Activated CD8-positive, alpha-beta T cell treated with anti-CD3 and anti-CD28 coated beads, Interleukin-2, amount 10 ng/mL, durations not matched to agents 7 days and 5 days (primary cell): ENCODE measurements around the gene SIGLEC11. TPM values are rescaled to one million over a fixed set of nuclear protein-coding genes. Genes with fewer than 3 reads are reported as not detected.

Experiments used
- ATAC-seq: fragments of 150-1000 bp; cut with Tn5 transposase; one replicate; pipeline ENCODE4 v1.10.0; 2021; ENCODE audit warnings: moderate library complexity
- CTCF ChIA-PET: fragments of 350-600 bp; sonication (Branson Sonifier 250); formaldehyde crosslinking; loops from one replicate; lab custom pipeline; 2021; ENCODE audit warnings: antibody characterized with exemption; lab: Charles Lee
- POLR2A ChIA-PET: fragments of 350-600 bp; sonication (Branson Sonifier 250); formaldehyde crosslinking; loops from one replicate; lab custom pipeline; 2021; ENCODE audit warnings: antibody characterized with exemption; lab: Charles Lee
- DNase-seq: peaks from one replicate; pipeline ENCODE4 v3.0.0-alpha.2; 2020
- H3K27ac Mint-ChIP-seq: one replicate; pipeline ENCODE4 v1.8.0; 2021; ENCODE audit warnings: mild to moderate bottlenecking, mixed read lengths
- H3K27me3 Mint-ChIP-seq: one replicate; pipeline ENCODE4 v1.8.0; 2021; ENCODE audit warnings: low read depth, mixed read lengths
- H3K36me3 Mint-ChIP-seq: one replicate; pipeline ENCODE4 v1.8.0; 2021; ENCODE audit warnings: low read depth, mixed read lengths
- H3K4me1 Mint-ChIP-seq: one replicate; pipeline ENCODE4 v1.8.0; 2021; ENCODE audit warnings: low read depth, mixed read lengths
- H3K4me3 Mint-ChIP-seq: one replicate; pipeline ENCODE4 v1.8.0; 2021; ENCODE audit warnings: mild to moderate bottlenecking, mixed read lengths
- H3K9me3 Mint-ChIP-seq: one replicate; pipeline ENCODE4 v1.8.0; 2022; ENCODE audit warnings: mixed read lengths; ENCODE audit not compliant: insufficient read depth
- total RNA-seq, 2 experiments: library from RNA; stranded (reverse); gene quantifications; one replicate each; pipeline ENCODE4 v1.2.3, GENCODE V29; 2021

SIGLEC11 gene
- total RNA-seq, 2 experiments from 2014 or later = not detected

DNA sequence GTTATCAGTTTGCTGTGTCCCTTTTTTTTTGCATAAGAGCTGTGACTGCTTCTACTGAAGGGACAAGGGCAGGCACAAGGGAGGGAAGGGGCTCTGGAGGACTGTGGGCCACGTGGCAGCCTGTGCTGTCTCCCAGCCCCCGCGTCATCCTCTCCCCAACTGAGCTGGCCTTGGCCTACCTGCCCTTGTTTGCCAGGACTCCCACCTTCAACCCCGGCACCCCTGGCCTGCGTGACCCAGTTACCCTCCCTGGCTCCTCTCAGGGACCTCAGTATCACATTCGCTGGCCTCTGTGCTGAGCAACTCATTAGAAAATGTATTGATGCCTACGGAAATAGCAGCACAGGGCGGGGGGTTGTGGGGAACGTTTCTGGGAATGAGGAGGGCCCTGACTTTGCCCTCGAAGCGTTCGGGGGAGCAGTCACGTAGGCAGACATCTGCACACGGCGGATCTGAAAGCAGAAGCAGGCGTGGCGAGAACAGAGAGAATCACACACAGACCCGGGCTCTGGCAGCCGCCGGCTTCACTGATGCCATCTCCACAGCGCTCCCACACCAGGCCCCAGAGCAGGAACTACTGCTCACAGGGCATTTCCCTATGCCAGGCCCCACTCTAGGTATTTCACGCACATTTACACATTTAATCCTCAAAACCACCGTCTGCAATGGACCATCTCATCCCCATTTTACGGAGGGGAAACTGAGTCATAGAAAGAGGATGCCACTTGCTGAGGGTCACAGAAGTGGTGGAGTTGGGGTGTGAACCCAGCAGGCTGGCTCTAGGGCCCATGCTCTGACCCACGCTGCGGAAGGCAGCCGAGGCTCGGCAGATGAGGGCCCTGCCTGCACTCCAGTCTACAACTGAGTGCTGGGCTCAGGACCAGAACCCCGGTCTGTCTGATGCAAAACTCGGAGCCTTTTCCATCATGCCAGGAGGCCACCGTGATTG is 37.6 kb downstream of the SIGLEC11 start:
- H3K4me3 Mint-ChIP-seq = no peak overlapping the region
- no peak overlapping the region for H3K27ac Mint-ChIP-seq
- POLR2A ChIA-PET = interaction anchor here (0.6 kb wide), 2 partner anchors 12 to 415 kb away, joined by 3 to 4 read pairs; no protein-coding TSS in a partner anchor
- no peaks in the 10 kb centered on the region for H3K27me3 Mint-ChIP-seq
- DNase-seq = no peak
- CTCF ChIA-PET = no interaction called here
- H3K36me3 Mint-ChIP-seq = peaks cover 62% of the 10 kb centered on the region
- H3K9me3 Mint-ChIP-seq = no peaks in the 10 kb centered on the region
- ATAC-seq = no peak
- H3K4me1 Mint-ChIP-seq = peaks cover 45% of the 10 kb centered on the region

DNA sequence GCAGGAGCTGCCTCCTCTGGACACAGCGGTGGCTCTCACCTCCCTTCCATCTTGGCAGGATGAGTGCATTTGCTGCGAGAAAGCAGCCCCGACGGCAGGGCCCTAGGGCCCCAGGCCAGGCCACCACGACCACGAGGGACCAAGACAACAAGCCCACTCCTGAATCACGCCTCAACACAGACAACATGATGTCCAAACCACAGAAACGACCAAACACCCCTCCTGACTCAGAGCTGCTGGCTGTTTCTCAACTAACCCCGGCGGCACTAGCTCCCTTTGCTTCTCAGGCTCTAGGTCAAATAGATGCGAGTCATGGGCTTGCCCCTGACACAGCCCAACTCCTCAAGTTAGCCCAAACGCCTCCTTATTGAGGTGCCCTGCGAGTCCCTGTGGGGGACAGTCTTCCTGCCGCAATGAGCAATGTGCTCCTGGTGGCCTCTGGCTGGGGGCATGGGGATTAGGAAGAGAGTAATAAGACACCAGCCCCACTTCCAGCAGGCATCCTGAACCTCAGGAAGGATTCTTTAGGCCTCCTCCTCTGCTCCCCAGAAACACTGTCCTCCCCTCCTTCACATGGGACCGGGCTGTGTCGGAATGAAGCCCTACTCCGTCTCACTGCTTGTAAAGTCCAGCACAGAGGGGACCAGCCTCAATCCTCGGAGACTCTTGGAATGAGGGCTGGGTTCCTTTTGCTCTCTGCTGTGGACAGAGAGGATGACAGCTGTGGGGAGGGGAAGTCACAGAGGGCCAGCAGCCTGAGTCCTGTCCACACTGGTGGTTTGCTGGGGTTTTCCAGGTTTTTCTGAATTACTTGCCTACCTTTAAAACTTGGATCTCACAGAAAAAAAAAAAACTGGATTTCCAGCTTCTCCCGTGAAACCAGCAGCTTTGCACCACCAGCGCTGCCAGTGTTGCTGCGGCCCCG is 38.8 kb downstream of the SIGLEC11 start:
- Mint-ChIP-seq H3K4me1 (peaks cover 37% of the 10 kb centered on the region), H3K27ac (peak overlapping the region; percentile 16)

DNA sequence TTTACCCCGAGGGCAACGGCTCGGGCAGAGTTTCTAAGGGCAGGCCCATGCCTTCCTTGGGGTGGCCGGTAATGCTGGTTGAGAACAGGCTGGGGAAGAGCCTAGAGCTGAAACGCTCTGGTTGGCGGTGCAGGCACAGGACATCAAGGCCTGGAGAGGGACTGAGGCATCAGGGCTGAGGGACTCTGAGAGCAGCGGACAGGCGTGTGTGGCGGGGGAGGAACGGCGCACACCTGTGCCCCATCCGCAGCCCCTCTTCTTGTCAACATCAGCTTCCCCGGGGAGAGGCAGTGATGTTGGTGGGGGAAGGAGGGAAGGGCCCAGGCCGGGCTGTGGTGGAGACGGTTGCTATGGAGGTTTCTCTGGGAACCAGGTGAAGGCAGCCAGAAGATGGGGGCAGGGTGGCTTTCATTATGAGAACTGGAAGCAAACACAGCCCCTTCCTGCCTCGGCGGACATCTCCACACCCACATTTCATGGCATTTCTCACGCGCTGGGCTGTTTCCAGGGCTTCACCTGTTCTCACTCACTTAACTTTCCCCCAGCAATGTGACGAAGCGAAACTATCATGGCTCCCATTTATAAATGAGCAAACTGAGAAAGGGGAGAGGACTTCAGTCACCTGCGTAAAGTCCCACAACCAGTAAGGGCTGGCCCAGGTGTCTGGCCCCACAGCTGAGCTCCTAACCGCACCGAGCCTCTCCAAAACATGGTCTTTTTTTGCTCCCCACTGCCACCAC is 40.2 kb downstream of the SIGLEC11 start:
- Mint-ChIP-seq H3K9me3 (no peaks in the 10 kb centered on the region), H3K36me3 (peaks cover 59% of the 10 kb centered on the region), H3K27me3 (no peaks in the 10 kb centered on the region), H3K4me1 (peaks cover 35% of the 10 kb centered on the region), H3K4me3 (no peak overlapping the region), H3K27ac (peak overlapping the region; percentile 20)
- CTCF ChIA-PET = no interaction called here
- no peak for ATAC-seq
- POLR2A ChIA-PET = interaction anchor here (0.7 kb wide), 1 partner anchor 10 kb away, joined by 3 read pairs; no protein-coding TSS in a partner anchor
- no peak for DNase-seq

More for the DNA sequence above, 38.8 kb downstream of the SIGLEC11 start:
- ChIA-PET POLR2A (no interaction called here), CTCF (no interaction called here)
- no peaks in the 10 kb centered on the region for H3K9me3 Mint-ChIP-seq
- H3K4me3 Mint-ChIP-seq = no peak overlapping the region
- ATAC-seq (no peak), DNase-seq (no peak)
- no peaks in the 10 kb centered on the region for H3K27me3 Mint-ChIP-seq
- H3K36me3 Mint-ChIP-seq = peaks cover 59% of the 10 kb centered on the region

DNA sequence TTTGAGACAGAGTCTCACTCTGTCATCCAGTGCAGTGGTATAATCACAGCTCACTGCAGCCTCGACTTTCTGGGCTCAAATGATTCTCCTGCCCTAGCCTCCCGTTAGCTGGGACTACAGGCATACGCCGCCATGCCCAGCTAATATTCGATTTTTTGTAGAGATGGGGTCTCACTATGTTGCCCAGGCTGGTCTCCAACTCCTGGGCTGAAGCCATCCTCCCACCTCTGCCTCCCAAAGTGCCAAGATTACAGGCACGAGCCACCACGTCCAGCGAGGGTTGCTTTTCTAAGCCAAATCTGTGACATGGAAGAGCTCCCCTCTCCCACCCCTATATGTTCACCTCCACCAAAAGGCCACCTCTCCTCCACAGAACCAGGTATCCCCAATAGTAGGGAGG is 42.9 kb downstream of the SIGLEC11 start:
- ChIA-PET POLR2A (interaction anchor here (1.0 kb wide), 1 partner anchor 10 kb away, joined by 4 read pairs; no protein-coding TSS in a partner anchor), CTCF (interaction anchor here (1.7 kb wide), 1 partner anchor 10 kb away, joined by 4 read pairs; no protein-coding TSS in a partner anchor)
- Mint-ChIP-seq H3K9me3 (no peaks in the 10 kb centered on the region), H3K4me1 (peaks cover 39% of the 10 kb centered on the region), H3K27ac (no peak overlapping the region), H3K27me3 (no peaks in the 10 kb centered on the region), H3K36me3 (peaks cover 68% of the 10 kb centered on the region), H3K4me3 (no peak overlapping the region)
- ATAC-seq = no peak
- no peak for DNase-seq

DNA sequence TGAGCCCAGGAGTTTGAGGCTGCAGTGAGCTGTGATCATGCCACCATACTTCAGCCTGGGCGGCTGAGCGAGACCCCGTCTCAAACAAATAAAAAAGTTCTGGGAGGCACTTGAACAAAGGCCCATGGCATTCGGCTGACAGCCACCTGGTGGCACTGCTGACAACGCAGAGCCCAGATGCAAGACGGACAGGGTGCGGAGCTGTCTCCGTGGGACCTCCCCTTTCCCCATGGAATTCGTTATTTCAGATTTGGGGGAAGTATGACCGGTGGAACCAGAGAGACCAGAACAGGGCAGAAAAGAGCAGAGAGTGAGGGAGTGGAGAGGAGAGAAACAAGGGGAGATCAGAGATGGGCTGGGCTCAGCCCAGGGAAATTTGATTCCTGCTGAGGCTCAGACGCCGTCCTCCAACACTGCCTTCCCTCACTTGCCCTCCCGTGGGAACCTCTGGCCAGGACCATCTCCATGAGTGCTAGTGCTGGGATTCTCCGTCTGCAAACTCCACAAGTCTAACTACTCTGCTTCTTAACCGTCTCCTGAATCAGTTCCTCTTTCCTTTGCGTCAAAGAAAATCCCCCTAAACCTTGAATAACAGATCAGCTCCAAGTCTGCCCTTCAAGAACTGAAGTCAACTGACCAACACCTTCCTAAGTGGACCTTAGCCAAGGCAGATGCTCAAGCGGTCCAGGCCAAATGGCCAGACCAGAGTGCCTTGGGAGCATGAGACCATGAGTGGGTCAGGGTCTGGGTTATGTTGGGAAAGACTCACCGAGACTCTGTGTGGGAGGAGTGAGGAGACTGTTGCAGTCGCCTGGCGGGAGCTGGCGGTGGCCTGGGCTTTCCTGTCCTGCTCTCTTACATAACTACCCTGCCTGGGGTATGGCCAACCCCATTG is 43.9 kb downstream of the SIGLEC11 start:
- no peaks in the 10 kb centered on the region for H3K27me3 Mint-ChIP-seq
- H3K4me3 Mint-ChIP-seq = no peak overlapping the region
- no peak for DNase-seq
- POLR2A ChIA-PET = interaction anchor here (0.8 to 1.0 kb wide), 2 partner anchors 11 to 13 kb away, joined by 3 to 4 read pairs; no protein-coding TSS in a partner anchor
- H3K9me3 Mint-ChIP-seq = no peaks in the 10 kb centered on the region
- H3K27ac Mint-ChIP-seq = no peak overlapping the region
- CTCF ChIA-PET = interaction anchor here (0.7 kb wide), 1 partner anchor 240 kb away, joined by 3 read pairs; the partner anchor contains the start of gene PRMT1
- H3K4me1 Mint-ChIP-seq = peaks cover 41% of the 10 kb centered on the region
- H3K36me3 Mint-ChIP-seq = peaks cover 71% of the 10 kb centered on the region
- ATAC-seq = no peak

DNA sequence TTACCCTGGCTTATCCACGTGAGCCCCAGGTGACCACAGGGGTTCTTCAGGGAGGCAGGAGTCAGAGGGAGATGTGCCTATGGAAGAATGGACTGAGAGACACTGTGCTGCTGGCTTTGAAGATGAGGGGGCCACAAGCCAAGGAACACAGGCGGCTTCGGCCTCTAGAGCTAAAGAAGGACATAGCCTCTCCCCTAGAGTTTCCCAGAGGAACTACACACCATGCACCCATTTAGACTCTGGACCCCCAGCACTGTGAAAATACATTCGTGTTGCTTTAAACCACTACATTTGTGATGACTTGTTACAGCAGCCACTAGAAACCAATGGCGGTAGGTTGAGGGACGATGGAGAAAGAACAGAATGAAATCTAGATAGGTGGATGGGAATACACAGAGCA is 45.7 kb downstream of the SIGLEC11 start:
- DNase-seq (no peak), ATAC-seq (no peak)
- Mint-ChIP-seq H3K36me3 (peaks cover 66% of the 10 kb centered on the region), H3K4me3 (no peak overlapping the region), H3K9me3 (no peaks in the 10 kb centered on the region), H3K27me3 (no peaks in the 10 kb centered on the region), H3K4me1 (peaks cover 37% of the 10 kb centered on the region), H3K27ac (no peak overlapping the region)
- ChIA-PET POLR2A (no interaction called here), CTCF (interaction anchor here (1.1 to 1.3 kb wide), 2 partner anchors 16 to 46 kb away, joined by 3 to 5 read pairs; no protein-coding TSS in a partner anchor)

DNA sequence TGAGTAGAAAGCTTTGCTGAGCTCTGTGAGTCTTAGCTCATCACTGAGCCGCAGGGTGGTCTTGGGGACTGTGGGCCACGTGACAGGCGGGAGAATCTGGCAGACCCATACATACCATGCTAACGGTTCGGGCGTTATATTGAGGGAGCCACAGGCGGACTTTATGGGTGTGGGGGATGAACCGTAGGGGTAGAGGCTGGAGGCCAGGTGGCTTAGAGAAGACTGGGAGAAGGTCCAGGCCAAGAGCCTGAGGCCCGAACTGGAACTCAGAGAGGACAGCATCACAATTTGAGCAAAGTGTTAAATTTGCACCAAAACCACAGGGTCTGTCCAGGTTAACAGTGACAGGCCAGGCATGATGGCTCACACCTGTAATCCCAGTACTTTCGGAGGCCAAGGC is 47.3 kb downstream of the SIGLEC11 start:
- no peak for ATAC-seq
- DNase-seq = no peak
- Mint-ChIP-seq H3K27ac (no peak overlapping the region), H3K36me3 (peaks cover 70% of the 10 kb centered on the region), H3K27me3 (no peaks in the 10 kb centered on the region), H3K4me3 (no peak overlapping the region), H3K4me1 (peaks cover 34% of the 10 kb centered on the region), H3K9me3 (no peaks in the 10 kb centered on the region)
- ChIA-PET CTCF (interaction anchor here (1.3 to 2.3 kb wide), 2 partner anchors 14 to 45 kb away, joined by 3 to 6 read pairs; no protein-coding TSS in a partner anchor), POLR2A (interaction anchor here (1.1 kb wide), 1 partner anchor 16 kb away, joined by 3 read pairs; the partner anchor contains the start of genes ATF5 and NUP62)

DNA sequence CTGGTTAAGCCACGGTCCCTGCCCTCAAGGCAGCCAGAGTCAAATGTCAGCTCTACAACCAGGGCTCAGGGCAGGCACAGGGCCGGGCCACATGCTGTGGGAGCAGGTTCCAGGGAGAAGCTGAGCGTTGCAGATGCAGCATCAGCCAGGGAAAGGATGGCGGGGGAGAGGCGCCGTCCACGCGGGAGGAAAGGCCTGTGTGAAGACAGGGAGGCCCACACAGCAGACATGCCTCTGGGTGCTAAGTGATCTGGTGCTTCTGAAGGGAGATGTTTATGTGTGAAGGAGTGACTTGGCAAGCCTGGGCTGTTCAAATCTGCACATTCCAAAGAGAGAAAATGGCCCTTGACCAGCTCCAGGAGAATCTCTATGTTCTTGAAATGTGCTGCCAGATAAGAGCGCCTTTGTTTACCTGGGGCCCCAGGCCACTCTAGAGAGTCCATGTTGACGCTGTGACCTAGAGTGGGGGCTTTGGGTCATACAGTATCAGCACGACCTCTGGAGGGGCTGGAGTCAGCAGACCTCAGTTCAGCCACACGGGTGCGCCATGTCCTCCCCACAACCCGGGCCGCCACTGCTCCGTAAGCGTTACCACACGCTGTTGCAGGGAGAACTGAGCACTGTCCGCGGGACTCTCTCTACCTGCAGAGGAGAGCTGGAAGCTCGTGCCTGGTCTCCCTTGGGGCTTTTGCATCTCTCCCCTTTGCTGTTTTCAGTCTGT is 47.8 kb downstream of the SIGLEC11 start:
- Mint-ChIP-seq H3K27me3 (no peaks in the 10 kb centered on the region), H3K27ac (no peak overlapping the region), H3K4me3 (no peak overlapping the region), H3K9me3 (no peaks in the 10 kb centered on the region), H3K4me1 (peaks cover 34% of the 10 kb centered on the region), H3K36me3 (peaks cover 70% of the 10 kb centered on the region)
- no peak for ATAC-seq
- no peak for DNase-seq
- ChIA-PET POLR2A (interaction anchor here (1.1 kb wide), 1 partner anchor 16 kb away, joined by 3 read pairs; the partner anchor contains the start of genes ATF5 and NUP62), CTCF (interaction anchor here (2.3 kb wide), 1 partner anchor 15 kb away, joined by 6 read pairs; no protein-coding TSS in a partner anchor)

DNA sequence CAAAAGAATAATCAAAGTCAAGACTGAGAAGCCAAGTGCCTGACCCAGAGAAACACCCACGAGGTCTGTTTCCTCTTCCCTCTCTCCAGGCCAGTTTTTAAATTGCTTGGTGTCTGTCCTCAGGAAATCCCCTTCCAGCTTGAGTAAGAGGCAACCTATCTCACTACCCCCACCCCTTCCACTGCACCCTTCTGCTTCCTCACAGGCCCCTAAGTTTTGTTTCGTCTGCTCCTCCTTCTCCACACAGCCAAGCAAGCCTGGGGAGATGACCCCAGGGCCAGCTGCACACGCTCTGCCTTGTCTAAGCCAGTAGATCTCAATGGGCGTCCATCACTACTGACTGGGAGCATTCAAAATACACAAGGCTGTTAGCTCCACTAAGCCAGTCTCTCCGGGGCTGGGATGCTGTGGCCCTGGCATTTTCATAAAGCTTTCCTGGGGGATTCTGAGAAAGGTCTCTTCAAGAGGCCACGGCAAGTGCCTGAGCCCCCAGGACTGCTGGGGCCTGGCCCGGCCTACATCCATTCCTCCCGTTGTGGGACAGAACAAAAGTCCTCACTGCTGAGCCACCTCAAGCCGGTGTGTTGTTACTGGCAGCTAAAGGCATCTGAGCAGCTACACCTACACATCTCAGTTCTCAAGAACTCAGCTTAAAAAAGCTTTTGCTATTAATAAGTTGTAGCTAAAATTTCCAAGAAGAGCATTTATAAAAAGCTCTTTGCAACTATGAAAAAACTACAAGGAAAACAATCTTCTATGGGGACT is 49.4 kb downstream of the SIGLEC11 start:
- Mint-ChIP-seq H3K27ac (peak overlapping the region; percentile 44), H3K27me3 (no peaks in the 10 kb centered on the region), H3K4me1 (peaks cover 31% of the 10 kb centered on the region), H3K36me3 (peaks cover 74% of the 10 kb centered on the region), H3K9me3 (no peaks in the 10 kb centered on the region), H3K4me3 (no peak overlapping the region)
- ChIA-PET POLR2A (interaction anchor here (0.6 to 1.7 kb wide), 6 partner anchors 9 to 34 kb away, joined by 3 to 16 read pairs (median 4); partner anchors contain the start of genes AKT1S1, ATF5, NUP62 and TBC1D17), CTCF (interaction anchor here (1.1 to 1.5 kb wide), 2 partner anchors 11 to 17 kb away, joined by 4 to 5 read pairs; partner anchors contain the start of genes ATF5 and NUP62)
- DNase-seq (no peak), ATAC-seq (no peak)
